ENCODE data around the gene TOPORS.

DNA sequence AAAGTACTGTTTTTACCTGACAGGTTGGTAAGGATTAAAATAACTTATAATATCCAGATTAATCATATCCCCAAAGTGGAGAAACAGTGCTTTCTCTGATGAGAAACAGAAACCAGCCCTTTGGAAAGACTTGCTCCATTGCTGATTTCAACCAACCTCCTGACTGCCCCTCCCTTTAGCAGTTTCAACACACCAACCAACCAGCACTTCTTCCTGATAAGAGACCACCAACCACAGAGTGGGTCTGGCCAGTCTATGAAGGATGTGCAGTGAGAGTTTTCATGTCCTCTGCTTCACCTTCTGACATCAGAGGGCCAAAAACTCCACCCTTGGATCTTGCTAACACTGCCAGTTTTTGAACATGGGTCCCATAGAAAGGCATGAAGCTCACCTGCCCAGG lies 54.5 kb downstream of the TOPORS start:
- TF ChIP-seq GATA2 (IDR thresholded peaks at IDR 0.05; ENCODE audit: low read depth, low read length) (no peak), GATA3 (IDR thresholded peaks at IDR 0.05; ENCODE audit: low read depth, low read length) (no peak)

Data from SH-SY5Y (cell line).